HG03571 (cell line): ENCODE measurements around the gene BRWD1.
A peak's percentile ranks its signal among the peaks of the same experiment; 100 is the strongest.
"Not testable (repeated sequence)": the region's sequence is repeated elsewhere in the genome, so short reads cannot be mapped to it uniquely, and the experiment has no call there.

Experiments
- ATAC-seq: cut with Tn5 transposase; IDR thresholded peaks from one replicate; pipeline ENCODE4 v1.9.1; 2021; ENCODE audit not compliant: unreplicated experiment

The BRWD1 gene

DNA sequence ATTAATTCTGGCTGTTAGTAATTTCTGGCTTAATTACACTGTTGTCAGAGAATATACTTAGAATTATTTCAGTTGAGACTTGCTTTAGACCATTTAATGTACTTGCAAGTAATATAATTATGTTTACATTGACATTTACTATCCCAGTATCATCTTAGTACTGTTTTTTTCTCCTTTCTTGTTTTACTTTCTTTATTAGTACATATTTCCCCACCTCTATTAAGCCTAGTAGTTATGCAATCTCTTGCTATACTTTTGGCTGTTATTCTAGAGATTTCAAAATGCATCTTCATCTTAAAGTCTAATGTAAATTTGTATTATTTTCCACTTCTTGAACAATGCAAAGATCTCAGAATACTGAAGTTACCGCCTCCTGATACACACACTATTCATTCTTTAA lies 24.4 kb downstream of the BRWD1 start:
- ATAC-seq: no peak

DNA sequence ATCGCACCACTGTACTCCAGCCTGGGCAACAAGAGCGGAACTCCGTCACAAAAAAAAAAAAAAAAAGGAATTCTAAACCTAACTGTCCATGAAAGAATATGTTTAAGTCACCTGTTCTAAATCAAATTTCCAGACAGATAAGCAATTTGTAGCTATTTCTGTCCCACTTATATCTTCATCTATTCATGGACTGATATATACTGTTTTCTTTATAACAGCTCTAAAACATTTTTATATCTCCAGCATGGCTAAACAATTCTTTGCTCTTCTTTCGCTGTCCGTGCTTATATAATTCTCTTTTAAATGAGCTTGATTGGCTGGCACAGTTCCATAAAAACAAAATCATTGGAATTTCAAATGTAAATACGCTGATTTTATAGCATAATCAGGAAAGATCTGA lies 30.5 kb downstream of the BRWD1 start:
- no peak for ATAC-seq

DNA sequence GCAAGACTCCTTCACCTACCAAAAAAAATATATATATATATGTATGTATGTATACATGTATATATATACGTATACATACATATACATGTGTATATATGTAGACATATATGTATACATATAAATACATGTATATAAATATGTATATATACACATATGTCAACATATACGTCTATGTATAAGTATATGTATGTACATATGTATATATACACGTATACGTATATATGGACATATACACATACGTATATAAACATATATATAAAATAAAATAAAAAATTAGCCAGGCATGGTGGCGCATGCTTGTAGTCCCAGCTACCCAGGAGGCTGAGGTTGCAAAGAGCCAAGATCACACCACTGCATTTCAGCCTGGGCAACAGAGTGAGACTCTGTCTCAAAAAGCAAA lies 31.6 kb downstream of the BRWD1 start:
- no peak for ATAC-seq

DNA sequence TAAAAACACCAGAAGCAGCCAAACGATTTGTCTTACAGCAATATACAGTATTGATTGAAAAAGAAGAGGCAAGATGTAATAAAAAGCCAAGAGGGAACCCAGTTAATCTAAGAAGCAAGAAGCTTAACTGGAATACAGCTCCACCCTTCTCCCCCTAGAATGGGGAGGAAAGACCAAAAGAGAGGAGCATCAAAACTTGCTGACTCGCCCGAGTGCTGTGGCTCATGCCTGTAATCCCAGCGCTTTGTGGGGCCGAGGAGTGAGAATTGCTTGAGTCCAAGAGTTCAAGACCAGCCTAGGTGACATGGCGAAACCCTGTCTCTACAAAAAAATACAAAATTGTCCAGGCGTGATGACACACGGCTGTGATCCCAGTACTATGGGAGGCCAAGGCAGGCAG lies 32.2 kb downstream of the BRWD1 start:
- ATAC-seq: no peak

DNA sequence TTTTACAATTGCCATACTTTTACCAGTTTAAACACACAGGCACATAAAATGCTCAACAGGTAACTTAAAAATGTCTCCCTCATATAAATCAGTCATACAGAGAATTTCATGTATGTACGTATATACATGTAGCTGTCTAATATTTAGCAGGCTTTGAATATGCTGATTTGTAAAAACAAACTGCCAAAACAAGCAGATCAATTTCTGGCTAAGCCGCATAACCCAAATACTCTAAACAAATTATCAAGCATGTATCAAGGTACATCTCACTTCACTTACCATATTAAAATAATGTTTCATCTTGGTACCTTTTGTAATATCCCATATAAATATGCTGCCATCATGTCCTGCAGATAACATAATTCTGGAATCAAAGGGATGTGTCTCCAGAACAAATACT lies 43.8 kb downstream of the BRWD1 start:
- ATAC-seq: no peak

DNA sequence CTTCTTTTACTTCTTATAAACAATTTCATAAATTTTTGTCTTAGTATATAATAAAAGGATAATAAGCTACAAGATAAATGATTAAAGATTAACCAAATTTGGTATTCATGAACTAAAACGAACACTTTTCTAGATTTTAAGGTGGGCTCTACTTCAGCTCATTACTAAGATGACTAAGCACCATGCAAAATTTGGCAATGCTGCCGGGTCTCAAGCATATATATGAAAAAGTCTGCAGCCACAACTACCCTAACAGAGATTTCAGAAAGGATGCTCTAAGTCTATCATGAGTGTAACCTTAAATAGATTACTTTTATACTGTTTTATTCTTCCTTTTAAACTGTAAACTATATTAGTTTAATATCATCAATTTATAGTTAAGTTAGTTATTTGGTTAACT lies 47.8 kb downstream of the BRWD1 start:
- peak; percentile 69 for ATAC-seq

DNA sequence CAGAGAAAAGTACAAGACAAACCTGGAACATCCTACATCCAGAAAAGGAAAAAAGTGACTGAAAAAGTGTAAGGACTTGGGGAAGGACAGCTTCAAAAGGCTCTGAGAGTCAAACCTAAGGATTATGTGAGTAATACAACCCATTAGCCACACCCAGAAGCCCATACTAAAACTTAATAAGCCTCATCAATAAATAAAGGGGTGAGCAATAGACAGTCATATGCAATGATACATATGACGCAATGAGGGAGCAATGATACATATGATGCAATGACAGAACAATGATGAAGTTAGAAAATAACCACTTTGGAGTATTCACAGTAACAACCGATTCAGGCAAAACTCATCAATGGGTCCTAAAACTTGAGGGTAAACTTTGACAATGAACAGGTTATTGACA lies 50.1 kb downstream of the BRWD1 start:
- no peak for ATAC-seq

DNA sequence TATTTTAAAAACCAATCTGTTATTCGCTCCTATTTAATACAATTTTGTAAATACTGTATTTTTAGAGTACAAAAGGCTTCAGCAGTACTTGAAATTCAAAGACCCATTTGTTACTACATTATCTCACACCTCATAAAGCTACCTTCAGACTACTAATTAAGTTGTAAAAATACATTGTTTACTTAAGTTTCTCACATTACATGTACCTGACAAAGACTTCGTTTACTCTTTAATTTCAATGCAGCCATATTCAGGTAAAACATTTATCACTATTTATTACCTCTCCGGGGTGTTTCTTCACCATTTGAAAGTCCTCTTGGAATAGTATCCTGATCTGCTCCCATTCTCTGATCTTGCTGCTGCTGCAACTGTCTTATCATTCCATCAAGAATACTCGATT lies 55.2 kb downstream of the BRWD1 start:
- ATAC-seq: no peak

DNA sequence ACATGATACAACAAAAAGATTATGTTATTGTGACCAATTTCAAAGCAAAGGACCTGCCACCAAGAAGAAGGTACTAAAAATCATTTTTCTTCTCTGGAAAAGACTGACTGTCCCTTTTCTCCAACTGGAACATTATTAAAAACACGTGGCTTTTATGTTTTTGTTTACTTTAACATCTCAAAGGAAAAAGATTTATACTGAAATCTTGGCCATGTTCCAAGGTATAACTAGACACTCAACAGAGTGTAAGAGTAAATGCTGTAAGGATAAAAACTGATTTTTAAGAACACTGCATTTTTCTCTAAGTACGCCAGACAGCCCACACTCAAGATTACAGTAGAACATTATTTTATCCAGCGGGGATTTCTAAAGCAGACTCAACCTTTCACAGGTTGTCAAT lies 62.1 kb downstream of the BRWD1 start:
- no peak for ATAC-seq

DNA sequence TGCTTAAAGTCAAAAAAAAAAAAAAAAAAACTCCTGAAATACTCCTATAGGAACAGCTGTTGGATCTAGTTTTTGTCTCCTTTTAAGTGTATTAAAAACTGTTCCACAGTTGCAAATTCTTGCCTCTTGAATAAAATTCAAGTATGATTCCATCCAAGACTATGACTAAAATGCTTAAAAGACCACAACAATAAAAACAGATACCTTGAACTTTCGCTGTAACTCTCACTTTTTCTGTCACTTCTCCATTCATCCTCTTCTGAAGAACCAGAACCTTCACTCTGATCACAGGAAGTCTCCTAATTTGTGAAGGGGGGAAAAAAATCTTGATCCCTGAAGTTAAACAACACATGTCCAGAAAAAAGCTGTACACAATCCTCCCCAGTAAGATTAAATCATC lies 75.2 kb downstream of the BRWD1 start:
- ATAC-seq: no peak

DNA sequence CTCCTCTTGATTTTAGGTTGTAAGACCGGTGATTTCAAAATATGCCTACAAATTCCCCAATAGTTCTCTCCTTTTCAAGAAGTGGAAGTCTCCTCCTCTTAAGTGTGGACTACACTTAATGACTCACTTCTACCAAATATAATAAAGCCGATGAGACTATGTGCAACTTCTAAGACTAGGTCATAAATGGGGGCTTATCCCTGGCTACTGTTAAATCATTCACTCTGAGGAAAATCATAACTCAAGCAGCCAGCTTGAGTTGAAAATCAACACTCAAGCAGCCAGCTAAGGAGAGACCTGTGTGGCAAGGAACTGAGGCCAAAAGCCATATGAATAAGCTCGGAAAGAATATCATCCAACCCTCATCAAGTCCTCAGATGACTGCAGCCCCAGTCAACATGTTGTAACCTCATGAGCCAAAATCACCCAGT lies 80.6 kb downstream of the BRWD1 start:
- ATAC-seq: no peak

DNA sequence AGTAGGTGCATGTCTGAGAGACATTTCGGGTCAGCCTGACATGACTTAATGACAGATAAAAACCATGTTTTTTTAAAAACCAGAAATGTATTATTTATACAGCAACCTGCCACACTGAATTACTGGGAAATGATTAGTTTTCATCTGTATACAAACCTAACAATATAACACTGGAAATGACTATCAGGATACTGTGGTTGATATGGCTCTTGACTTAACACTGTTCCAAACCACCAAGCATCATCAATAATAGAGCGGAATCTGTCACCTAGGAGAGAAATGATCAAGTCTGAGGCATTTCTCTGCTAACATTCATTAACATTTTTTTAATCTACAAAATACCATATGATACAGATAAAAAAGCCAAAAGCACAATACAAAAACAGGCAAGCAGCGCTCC lies 88.5 kb downstream of the BRWD1 start:
- no peak for ATAC-seq

DNA sequence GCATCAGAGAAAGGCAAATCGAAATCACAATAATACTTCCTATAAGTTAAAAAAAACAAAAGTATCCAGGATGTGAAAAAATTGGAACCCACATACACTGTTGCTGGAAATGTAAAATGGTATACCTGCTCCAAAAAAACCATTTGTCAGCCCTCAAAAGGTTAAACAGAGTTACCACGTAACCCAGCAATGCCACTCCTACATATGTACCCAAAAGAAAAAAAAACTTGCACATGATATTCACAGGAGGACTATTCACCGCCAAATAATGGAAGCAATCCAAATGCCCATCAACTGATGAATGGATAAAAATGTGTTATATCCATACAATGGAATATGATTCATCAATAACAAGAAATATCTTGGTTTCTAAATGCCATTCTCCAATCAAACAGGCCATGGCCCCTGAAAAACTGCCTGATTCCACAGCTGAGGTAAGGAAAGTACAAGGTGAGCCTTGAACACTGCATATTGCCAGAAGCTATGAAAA lies 91.4 kb downstream of the BRWD1 start:
- ATAC-seq: no peak

DNA sequence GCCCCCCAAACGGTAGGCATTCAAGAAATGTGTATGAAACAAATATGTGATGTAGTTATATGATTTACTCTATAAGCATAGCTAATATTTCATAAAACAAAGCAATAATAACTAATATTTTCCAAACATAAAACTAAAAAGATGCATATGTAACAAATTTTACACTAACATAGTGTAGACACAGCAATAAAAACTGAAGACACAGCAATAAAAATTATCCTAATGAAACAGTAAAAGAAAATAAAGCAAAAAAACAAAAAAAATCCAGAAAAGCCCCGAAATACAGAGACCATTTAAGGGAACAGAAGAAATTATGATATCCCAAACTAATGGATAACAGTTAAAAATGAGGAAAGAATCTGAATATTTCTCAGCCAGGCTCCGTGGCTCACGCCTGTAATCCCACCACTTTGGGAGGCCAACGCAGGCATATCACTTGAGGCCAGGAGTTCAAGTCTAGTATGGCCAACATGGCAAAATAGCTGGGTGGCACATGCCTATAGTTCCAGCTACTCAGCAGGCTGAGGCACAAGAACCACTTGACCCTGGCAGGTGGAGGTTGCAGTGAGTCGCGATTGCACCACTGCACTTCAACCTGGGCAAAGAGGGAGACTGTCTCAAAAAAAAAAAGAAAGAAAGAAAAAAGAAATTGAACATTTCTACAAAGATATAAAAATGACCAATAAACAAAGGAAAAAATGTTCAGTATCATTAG lies 92.0 kb downstream of the BRWD1 start:
- no peak for ATAC-seq

DNA sequence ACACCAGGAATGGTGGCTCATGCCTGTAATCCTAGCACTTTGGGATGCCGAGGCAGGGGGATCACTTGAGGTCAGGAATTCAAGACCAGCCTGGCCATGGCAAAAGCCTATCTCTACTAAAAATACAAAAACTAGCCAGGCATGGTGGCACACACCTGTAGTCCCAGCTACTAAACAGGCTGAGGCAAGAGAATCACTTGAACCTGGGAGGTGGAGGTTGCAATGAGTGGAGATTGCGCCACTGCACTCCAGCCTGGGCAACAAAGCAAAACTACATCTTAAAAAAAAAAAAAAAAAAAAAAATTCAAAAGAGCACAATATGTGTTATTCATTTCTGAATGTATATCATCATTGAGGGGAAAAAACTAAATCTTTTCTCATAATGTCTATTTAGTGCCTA lies 92.6 kb downstream of the BRWD1 start:
- not testable (repeated sequence) for ATAC-seq

DNA sequence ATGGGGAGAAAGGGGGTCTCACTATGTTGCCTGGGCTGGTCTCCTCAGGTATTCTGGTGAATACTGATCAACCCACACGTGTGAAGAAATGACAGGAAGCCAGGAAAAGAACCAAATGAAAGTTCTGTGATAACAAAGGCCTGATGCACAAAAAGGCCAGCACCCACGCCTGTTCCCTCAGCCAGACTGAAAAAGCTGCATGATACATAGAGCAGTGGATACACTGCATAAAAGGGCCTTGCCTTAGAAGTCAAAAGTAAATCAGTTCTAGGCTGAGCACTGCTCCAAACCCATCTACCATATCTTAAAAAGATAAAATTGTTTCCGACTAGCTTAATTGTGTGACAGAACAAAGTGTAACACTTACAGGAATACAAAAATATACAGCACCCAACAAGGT lies 93.3 kb downstream of the BRWD1 start:
- ATAC-seq: no peak

DNA sequence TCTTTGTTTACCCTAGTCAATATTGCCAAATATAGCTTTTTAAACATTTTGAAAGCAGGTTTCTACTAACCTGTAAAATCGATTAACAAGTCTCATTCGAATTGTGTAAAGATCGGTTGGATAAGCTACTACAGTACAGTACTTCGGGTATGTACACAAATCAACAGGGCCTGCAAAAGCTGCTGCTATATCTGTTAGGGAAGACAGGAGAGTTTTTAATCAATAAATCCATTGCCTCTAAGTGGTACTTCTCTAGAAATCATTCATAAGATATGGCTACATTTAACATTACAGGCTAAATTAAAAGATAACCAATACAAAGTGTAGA lies 95.4 kb downstream of the BRWD1 start:
- ATAC-seq: no peak

DNA sequence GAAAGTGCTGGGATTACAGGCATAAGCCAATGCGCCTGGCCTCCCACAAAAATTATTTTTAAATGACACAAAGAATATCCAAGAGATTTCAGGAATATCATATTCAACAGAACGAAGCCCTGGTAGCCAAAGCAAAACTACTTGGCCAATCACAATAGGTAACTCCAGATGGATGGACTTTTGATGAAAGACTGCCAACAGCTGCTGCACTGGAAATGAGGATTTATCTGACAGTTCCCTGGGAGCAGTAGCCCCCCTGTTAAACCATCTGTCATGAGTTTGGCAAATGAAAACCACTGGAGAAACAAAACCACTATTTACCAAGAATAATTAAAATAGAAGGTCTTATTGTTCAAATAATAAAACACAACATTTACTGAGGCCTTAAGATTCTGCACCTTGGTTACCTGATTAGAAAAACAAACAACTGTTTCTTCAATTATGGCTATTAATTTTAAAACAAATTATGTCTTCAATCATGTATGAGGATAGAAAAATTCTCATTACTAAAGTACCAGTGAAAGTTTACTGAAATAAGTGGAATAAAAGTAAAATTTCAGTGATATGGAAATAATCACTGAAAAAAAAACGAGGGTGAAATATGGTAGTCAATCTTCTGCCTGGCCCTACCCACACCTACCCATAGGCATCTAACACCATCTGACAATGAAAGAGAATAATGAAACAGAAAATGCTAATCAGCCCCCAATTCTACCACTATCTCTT lies 95.9 kb downstream of the BRWD1 start:
- ATAC-seq: no peak

DNA sequence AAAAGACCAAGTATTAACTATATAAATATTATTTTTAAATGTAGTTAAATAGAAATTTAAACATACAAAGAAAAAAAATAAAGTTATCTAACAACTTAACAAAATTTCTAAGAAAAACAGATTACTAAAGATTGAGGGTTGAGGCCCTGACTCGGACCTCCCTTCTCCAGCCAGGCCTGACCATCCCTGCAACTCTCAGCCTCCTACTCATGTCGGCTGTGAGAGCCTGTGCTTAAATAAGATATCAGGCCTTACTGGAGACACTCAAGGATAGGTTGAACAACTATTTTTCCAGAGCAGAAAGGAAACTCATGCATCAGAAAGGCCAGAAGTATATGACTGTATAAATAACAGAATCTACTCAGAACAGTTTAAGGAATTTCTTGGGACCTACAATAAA lies 97.1 kb downstream of the BRWD1 start:
- no peak for ATAC-seq

DNA sequence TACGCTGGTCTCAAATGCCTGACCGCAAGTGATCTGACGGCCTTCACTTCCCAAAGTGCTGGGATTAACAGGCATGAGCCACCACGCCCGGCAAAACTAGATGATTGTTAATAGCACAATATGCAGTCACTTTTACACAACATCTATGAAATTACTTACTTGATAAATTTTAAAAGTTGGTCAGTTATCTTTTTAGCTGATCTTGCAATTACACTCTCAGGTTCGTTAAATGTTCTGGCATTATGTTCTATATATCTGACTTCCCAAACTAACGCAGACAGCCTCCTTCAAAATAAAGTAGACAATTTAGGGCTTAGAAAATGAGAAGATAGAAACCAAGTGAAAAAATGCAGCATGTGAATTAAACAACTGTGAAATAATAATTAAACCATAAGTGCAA lies 98.4 kb downstream of the BRWD1 start:
- no peak for ATAC-seq

DNA sequence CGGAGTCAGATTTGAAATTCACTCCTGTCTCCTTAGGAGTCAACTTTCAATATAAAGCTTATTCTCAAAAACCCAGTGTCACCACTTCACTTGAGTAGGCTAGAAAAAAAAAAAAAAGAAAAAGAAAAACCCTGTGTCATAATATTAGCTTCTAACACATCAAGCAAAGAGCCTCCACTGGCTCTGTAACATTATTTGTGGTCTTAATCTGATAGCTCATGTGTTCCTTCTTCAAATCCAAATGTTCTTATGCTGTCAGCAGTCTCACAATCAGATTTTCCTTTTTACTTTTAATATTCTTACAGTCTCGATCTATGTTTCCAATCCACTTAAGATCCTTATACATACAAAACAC lies 104.1 kb downstream of the BRWD1 start:
- no peak for ATAC-seq

DNA sequence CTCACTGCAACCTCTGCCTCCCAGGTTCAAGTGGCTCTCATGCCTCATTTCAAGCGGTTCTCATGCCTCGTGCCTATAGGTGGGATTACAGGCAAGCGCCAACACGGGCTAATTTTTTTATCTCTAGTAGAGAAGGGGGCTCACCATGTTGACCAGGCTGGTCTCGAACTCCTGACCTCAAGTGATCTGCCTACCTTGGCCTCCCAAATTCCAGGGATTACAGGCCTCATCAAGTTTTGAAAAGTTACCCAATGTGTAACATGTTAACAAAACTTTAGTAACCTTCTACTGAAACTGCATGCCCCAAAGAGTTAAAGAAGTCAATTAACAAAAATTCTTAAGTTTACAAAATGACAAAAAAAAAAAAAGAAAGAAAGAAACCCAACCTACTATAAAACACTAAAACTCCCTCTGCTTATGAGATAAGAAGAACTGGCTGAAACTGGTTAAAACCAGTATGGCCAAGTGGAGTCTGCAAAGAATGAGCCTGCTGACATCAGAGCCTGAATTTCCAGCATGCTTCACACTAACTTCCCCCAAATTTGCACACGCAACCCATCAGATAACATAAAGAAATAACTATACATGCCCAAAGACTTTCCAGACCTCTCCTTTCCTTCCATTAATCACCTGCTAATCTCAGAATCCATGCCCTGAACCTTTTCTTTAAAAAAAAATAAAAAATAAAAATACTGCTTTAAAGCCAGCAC lies 104.7 kb downstream of the BRWD1 start:
- ATAC-seq: no peak
